Hepatocyte (in vitro differentiated cells): ENCODE measurements around the gene ZEB2. TPM values are rescaled to one million over a fixed set of nuclear protein-coding genes. Genes with fewer than 3 reads are reported as not detected.

Experiments used
- DNase-seq: peaks from one replicate; pipeline ENCODE4 v3.0.0-alpha.2; 2016; ENCODE audit warnings: low spot score
- H2AFZ ChIP-seq: fragments of 200-600 bp; sonication (generic); 2 replicates; pipeline ENCODE4 v1.6.0; 2016; ENCODE audit warnings: antibody characterized with exemption, mild to moderate bottlenecking
- H3K27ac ChIP-seq: fragments of 200-600 bp; sonication (generic); 2 replicates; pipeline ENCODE4 v1.5.1; 2016; ENCODE audit warnings: mild to moderate bottlenecking
- H3K27me3 ChIP-seq: fragments of 200-600 bp; sonication (generic); 2 replicates; pipeline ENCODE4 v1.6.1; 2016
- H3K36me3 ChIP-seq: fragments of 200-600 bp; sonication (generic); replicated peaks from 2 replicates; pipeline ENCODE4 v1.5.1; 2016; ENCODE audit warnings: low read depth; ENCODE audit not compliant: insufficient read depth
- H3K4me1 ChIP-seq: fragments of 200-600 bp; sonication (generic); 2 replicates; pipeline ENCODE4 v1.5.1; 2016; ENCODE audit warnings: mild to moderate bottlenecking, moderate library complexity; ENCODE audit not compliant: insufficient read depth
- H3K4me2 ChIP-seq: fragments of 200-600 bp; sonication (generic); 2 replicates; pipeline ENCODE4 v1.6.0; 2016
- H3K4me3 ChIP-seq: fragments of 200-600 bp; sonication (generic); 2 replicates; pipeline ENCODE4 v1.5.1; 2016; ENCODE audit warnings: mild to moderate bottlenecking
- H3K79me2 ChIP-seq: fragments of 200-600 bp; sonication (generic); 2 replicates; pipeline ENCODE4 v1.6.0; 2017; ENCODE audit warnings: mild to moderate bottlenecking
- H3K9me2 ChIP-seq: fragments of 200-600 bp; sonication (generic); replicated peaks from 2 replicates; pipeline ENCODE4 v1.6.0; 2017; ENCODE audit warnings: mild to moderate bottlenecking; ENCODE audit not compliant: insufficient read depth
- H3K9me3 ChIP-seq: fragments of 200-600 bp; sonication (generic); 2 replicates; pipeline ENCODE4 v1.5.1; 2016; ENCODE audit warnings: low read depth, mild to moderate bottlenecking
- H4K20me1 ChIP-seq: fragments of 200-600 bp; sonication (generic); 2 replicates; pipeline ENCODE4 v1.6.0; 2016; ENCODE audit warnings: mild to moderate bottlenecking; ENCODE audit not compliant: insufficient read depth, poor library complexity, severe bottlenecking
- CTCF ChIP-seq: fragments of 200-600 bp; sonication (generic); IDR thresholded peaks from 2 replicates; pipeline ENCODE4 v1.5.1; 2016; ENCODE audit warnings: antibody characterized with exemption, mild to moderate bottlenecking; ENCODE audit not compliant: poor library complexity
- EZH2 ChIP-seq: fragments of 200-600 bp; sonication (generic); IDR thresholded peaks from 2 replicates; pipeline ENCODE4 v1.6.1; 2016; ENCODE audit warnings: antibody characterized with exemption, mild to moderate bottlenecking, borderline replicate concordance
- EZH2phosphoT487 ChIP-seq: fragments of 200-600 bp; sonication (generic); IDR thresholded peaks from one replicate; pipeline ENCODE4 v1.6.1; 2018; ENCODE audit warnings: antibody characterized with exemption, mild to moderate bottlenecking, low read depth, moderate library complexity; ENCODE audit not compliant: unreplicated experiment, severe bottlenecking
- WGBS: methylation state at CpG from one replicate; pipeline ENCODE4 v1.1.6; 2016; ENCODE audit warnings: low lambda C conversion rate; ENCODE audit errors: missing lambda C conversion rate; 5-methylcytosine and 5-hydroxymethylcytosine counted together
- polyA plus RNA-seq: library from polyadenylated mRNA; unstranded; fragments of >200 nt; fragmentation: Nextera tagmentation; extraction: Ambion mirVana; gene quantifications from 2 replicates; pipeline ENCODE4 v1.2.1, GENCODE V29; 2016
- total RNA-seq: library from RNA; depleted of rRNA; stranded (reverse); fragments of >200 nt; gene quantifications from 2 replicates; pipeline ENCODE4 v1.2.3, GENCODE V29; 2014

ZEB2 gene
- total RNA-seq (35.5 and 38.8 TPM in 2 replicates), polyA plus RNA-seq (17.2 and 17.8 TPM in 2 replicates)

- H3K4me2 ChIP-seq, result peak within 1 kb of the TSS; percentile 78
- H3K9me3 ChIP-seq, result no peaks in the 10 kb centered on the region
- H3K4me1 ChIP-seq, result no peaks in the 10 kb centered on the region
- peak within 1 kb of the TSS; percentile 53 for H2AFZ ChIP-seq
- peaks cover 68% of the 10 kb centered on the region for H3K27me3 ChIP-seq
- peaks cover 37% of the 10 kb centered on the region for H3K79me2 ChIP-seq
- H3K27ac ChIP-seq, result peak within 1 kb of the TSS; percentile 90
- no peaks in the 10 kb centered on the region for H3K36me3 ChIP-seq
- TF ChIP-seq EZH2 (peak; percentile 53), EZH2phosphoT487 (no peak), CTCF (peak; percentile 58)
- H3K4me3 ChIP-seq, result peak within 1 kb of the TSS; percentile 30
- H3K9me2 ChIP-seq, result no peaks in the 10 kb centered on the region
- 3% methylated on average over 24 of the region's 29 CpGs for WGBS
- DNase-seq, result peak; percentile 79
- H4K20me1 ChIP-seq, result no peaks in the 10 kb centered on the region
These were observed at the start of gene ZEB2 for GRCh38 chr2:144519934-144520731. Gene ZEB2 (minus strand): TSS chr2:144520119. CDS start chr2:144517350, 2,769 bp downstream.

- no peak overlapping the region for H3K27ac ChIP-seq
- no peak for DNase-seq
- TF ChIP-seq EZH2, result no peak
- TF ChIP-seq EZH2phosphoT487, result no peak
- TF ChIP-seq CTCF, result no peak
- H3K4me3 ChIP-seq, result no peak overlapping the region
- no peaks in the 10 kb centered on the region for H3K36me3 ChIP-seq
- H4K20me1 ChIP-seq, result no peaks in the 10 kb centered on the region
- H3K79me2 ChIP-seq, result no peaks in the 10 kb centered on the region
- no peaks in the 10 kb centered on the region for H3K9me3 ChIP-seq
- H3K9me2 ChIP-seq, result no peaks in the 10 kb centered on the region
- H3K4me1 ChIP-seq, result no peaks in the 10 kb centered on the region
- WGBS, result 50% methylated on average over 4 of the region's 4 CpGs
- no peak overlapping the region for H3K4me2 ChIP-seq
- no peak overlapping the region for H2AFZ ChIP-seq
- H3K27me3 ChIP-seq, result no peaks in the 10 kb centered on the region
These were observed 47.8 kb upstream of the ZEB2 start for GRCh38 chr2:144567745-144568144.

- H4K20me1 ChIP-seq, result no peaks in the 10 kb centered on the region
- no peaks in the 10 kb centered on the region for H3K36me3 ChIP-seq
- no peak overlapping the region for H3K4me2 ChIP-seq
- H2AFZ ChIP-seq, result no peak overlapping the region
- DNase-seq, result no peak
- no peaks in the 10 kb centered on the region for H3K27me3 ChIP-seq
- H3K9me2 ChIP-seq, result no peaks in the 10 kb centered on the region
- no peak for TF ChIP-seq EZH2
- TF ChIP-seq EZH2phosphoT487, result no peak
- TF ChIP-seq CTCF, result no peak
- no peaks in the 10 kb centered on the region for H3K79me2 ChIP-seq
- WGBS, result 62% methylated on average over 2 of the region's 2 CpGs
- H3K27ac ChIP-seq, result no peak overlapping the region
- H3K4me3 ChIP-seq, result no peak overlapping the region
- no peaks in the 10 kb centered on the region for H3K9me3 ChIP-seq
- no peaks in the 10 kb centered on the region for H3K4me1 ChIP-seq
These were observed 46.5 kb upstream of the ZEB2 start for GRCh38 chr2:144566448-144566847.
